ENCODE data around the gene RAPGEF2.

GRCh38 chr4:159160242-159160641 lies 57.4 kb downstream of the RAPGEF2 start:
- TF ChIP-seq CTCF (IDR thresholded peaks at IDR 0.05) (no peak), EZH2 (IDR thresholded peaks at IDR 0.05; ENCODE audit: borderline replicate concordance, insufficient read depth, low read depth, low read length, poor library complexity, severe bottlenecking) (no peak)

All from B cell (primary cell).